Neural cell (in vitro differentiated cells): Measurements from ENCODE around the gene FRK. TPM values are rescaled to one million over a fixed set of nuclear protein-coding genes. Genes with fewer than 3 reads are reported as not detected.

Source experiments
- H2AFZ ChIP-seq: fragments of 200-600, 300-800 bp; sonication (generic), shearing (Covaris generic); 2 replicates; pipeline ENCODE4 v1.6.0; 2014; ENCODE audit warnings: low read depth, mild to moderate bottlenecking, antibody characterized with exemption, low read length, moderate library complexity
- H3F3A ChIP-seq: fragments of 200-600 bp; shearing (Covaris generic); 2 replicates; pipeline ENCODE4 v1.6.1; 2016; ENCODE audit warnings: mild to moderate bottlenecking, moderate library complexity, mixed read lengths, antibody characterized with exemption, low read length; ENCODE audit not compliant: insufficient read depth, poor library complexity, severe bottlenecking
- H3K27ac ChIP-seq: fragments of 200-600, 300-800 bp; sonication (generic), shearing (Covaris generic); 2 replicates; pipeline ENCODE4 v1.5.1; 2014; ENCODE audit warnings: mild to moderate bottlenecking, low read length, moderate library complexity
- H3K27me3 ChIP-seq: fragments of 300-800, 200-600 bp; sonication (generic), shearing (Covaris generic); 2 replicates; pipeline ENCODE4 v1.6.0; 2014; ENCODE audit warnings: mild to moderate bottlenecking, low read depth, low read length, moderate library complexity; ENCODE audit not compliant: insufficient read depth
- H3K36me3 ChIP-seq: fragments of 300-800, 200-600 bp; sonication (generic), shearing (Covaris generic); 2 replicates; pipeline ENCODE4 v1.5.1; 2014; ENCODE audit warnings: mild to moderate bottlenecking, antibody characterized with exemption, low read length, moderate library complexity; ENCODE audit not compliant: insufficient read depth
- H3K4me2 ChIP-seq: fragments of 300-800, 200-600 bp; sonication (generic), shearing (Covaris generic); 2 replicates; pipeline ENCODE4 v1.6.0; 2014; ENCODE audit warnings: mild to moderate bottlenecking, low read length
- H3K4me3 ChIP-seq: fragments of 300-800, 200-600 bp; sonication (generic), shearing (Covaris generic); 2 replicates; pipeline ENCODE4 v1.5.1; 2014; ENCODE audit warnings: mild to moderate bottlenecking, low read length, moderate library complexity
- H3K79me2 ChIP-seq: fragments of 200-600 bp; shearing (Covaris generic); replicated peaks from 2 replicates; pipeline ENCODE4 v1.6.0; 2014; ENCODE audit warnings: mild to moderate bottlenecking, low read length, moderate library complexity; ENCODE audit not compliant: insufficient read depth
- H3K9ac ChIP-seq: fragments of 300-800, 200-600 bp; sonication (generic), shearing (Covaris generic); 2 replicates; pipeline ENCODE4 v1.6.1; 2016; ENCODE audit warnings: mild to moderate bottlenecking, low read length, mixed read lengths
- H3K9me2 ChIP-seq: fragments of 200-600 bp; shearing (Covaris generic); 2 replicates; pipeline ENCODE4 v1.6.1; 2016; ENCODE audit warnings: mild to moderate bottlenecking, low read length, mixed read lengths; ENCODE audit not compliant: insufficient read depth
- H3K9me3 ChIP-seq: fragments of 200-600, 300-800 bp; sonication (generic), shearing (Covaris generic); 2 replicates; pipeline ENCODE4 v1.6.1; 2016; ENCODE audit warnings: mild to moderate bottlenecking, mixed run types, low read length, moderate library complexity, mixed read lengths
- H4K20me1 ChIP-seq: fragments of 200-600 bp; shearing (Covaris generic); 2 replicates; pipeline ENCODE4 v1.6.1; 2016; ENCODE audit warnings: mild to moderate bottlenecking, mixed run types; ENCODE audit not compliant: insufficient read depth
- CTCF ChIP-seq: fragments of 450-650 bp; IDR thresholded peaks from 2 replicates; pipeline ENCODE4 v1.5.1; 2014; ENCODE audit warnings: antibody characterized with exemption, mild to moderate bottlenecking, moderate library complexity; ENCODE audit not compliant: poor library complexity, severe bottlenecking
- EP300 ChIP-seq: fragments of 450-650 bp; conservative IDR thresholded peaks from 2 replicates; pipeline ENCODE4 v1.6.1; 2014; ENCODE audit warnings: antibody characterized with exemption, mild to moderate bottlenecking, moderate library complexity; ENCODE audit not compliant: poor library complexity, severe bottlenecking
- EZH2 ChIP-seq: fragments of 200-600, 300-800 bp; shearing (Covaris generic), sonication (generic); IDR thresholded peaks from 2 replicates; pipeline ENCODE4 v1.6.1; 2014; ENCODE audit warnings: antibody characterized with exemption, low read length, borderline replicate concordance, mild to moderate bottlenecking; ENCODE audit not compliant: insufficient read depth, poor library complexity, severe bottlenecking
- MXI1 ChIP-seq: fragments of 450-650 bp; conservative IDR thresholded peaks from 2 replicates; pipeline ENCODE4 v1.6.1; 2014; ENCODE audit warnings: antibody characterized with exemption, mild to moderate bottlenecking; ENCODE audit not compliant: poor library complexity, severe bottlenecking
- POLR2AphosphoS5 ChIP-seq: IDR thresholded peaks from 2 replicates; pipeline ENCODE4 v1.6.1; 2012
- RAD21 ChIP-seq: fragments of 450-650 bp; conservative IDR thresholded peaks from 2 replicates; pipeline ENCODE4 v1.6.1; 2014; ENCODE audit warnings: antibody characterized with exemption, mild to moderate bottlenecking, moderate library complexity
- REST ChIP-seq: IDR thresholded peaks from 2 replicates; pipeline ENCODE4 v1.6.1; 2012; ENCODE audit warnings: borderline replicate concordance
- SMC3 ChIP-seq: fragments of 450-650 bp; conservative IDR thresholded peaks from 2 replicates; pipeline ENCODE4 v1.6.1; 2014; ENCODE audit warnings: antibody characterized with exemption, mild to moderate bottlenecking, moderate library complexity; ENCODE audit not compliant: poor library complexity
- TAF1 ChIP-seq: IDR thresholded peaks from 2 replicates; pipeline ENCODE4 v1.6.1; 2012; ENCODE audit warnings: low read depth
- polyA plus RNA-seq: library from polyadenylated mRNA; depleted of rRNA; stranded (reverse); fragments of >200 nt; gene quantifications from 2 replicates; pipeline ENCODE4 v1.2.3, GENCODE V29; 2014

Gene FRK
- polyA plus RNA-seq, 1 donor from 2014 or later = not detected

- Histone ChIP-seq H3K9ac (no peak overlapping the region), H3K27me3 (no peaks in the 10 kb centered on the region), H3K36me3 (no peaks in the 10 kb centered on the region), H2AFZ (no peak overlapping the region), H3K27ac (no peak overlapping the region), H3K9me3 (no peaks in the 10 kb centered on the region), H3F3A (no peaks in the 10 kb centered on the region), H3K4me2 (no peak overlapping the region), H3K9me2 (no peaks in the 10 kb centered on the region), H4K20me1 (no peaks in the 10 kb centered on the region), H3K79me2 (no peaks in the 10 kb centered on the region), H3K4me3 (no peak overlapping the region)
- TF ChIP-seq POLR2AphosphoS5 = no peak
- no peak for TF ChIP-seq CTCF
- no peak for TF ChIP-seq SMC3
- TF ChIP-seq TAF1 = no peak
- TF ChIP-seq REST = no peak
- TF ChIP-seq EP300 = no peak
- no peak for TF ChIP-seq RAD21
- no peak for TF ChIP-seq MXI1
- TF ChIP-seq EZH2 = no peak
These were observed 74.7 kb downstream of the FRK start for GRCh38 chr6:115986026-115986425.

DNA sequence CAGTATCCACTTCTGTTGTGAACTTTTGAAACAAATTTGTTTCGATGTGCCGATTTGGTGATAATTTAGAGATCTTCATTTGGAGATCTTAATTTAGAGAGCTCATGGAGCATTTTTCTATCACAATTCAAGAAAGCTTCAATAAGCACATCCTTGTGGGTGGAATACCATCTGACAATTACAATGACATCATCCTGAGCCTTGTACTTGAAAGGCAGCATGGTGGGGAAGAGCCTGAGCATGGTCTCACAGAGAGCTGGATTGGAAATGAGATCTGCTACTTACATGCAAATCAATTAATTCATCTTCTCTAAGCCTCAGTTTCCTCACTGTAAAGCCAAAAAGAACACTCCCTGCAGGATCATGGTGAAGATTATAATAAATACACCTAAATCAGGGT is 75.9 kb downstream of the FRK start:
- no peak overlapping the region for H3K4me2 ChIP-seq
- H3K9me3 ChIP-seq = no peaks in the 10 kb centered on the region

More for the DNA sequence above, 75.9 kb downstream of the FRK start:
- TF ChIP-seq POLR2AphosphoS5 (no peak), RAD21 (no peak), EZH2 (no peak), REST (no peak), CTCF (no peak), TAF1 (no peak), EP300 (no peak)
- Histone ChIP-seq H3F3A (no peaks in the 10 kb centered on the region), H3K9ac (no peak overlapping the region), H2AFZ (no peak overlapping the region), H3K27me3 (no peaks in the 10 kb centered on the region), H3K9me2 (no peaks in the 10 kb centered on the region), H3K4me3 (no peak overlapping the region), H3K27ac (no peak overlapping the region), H4K20me1 (no peaks in the 10 kb centered on the region), H3K36me3 (no peaks in the 10 kb centered on the region), H3K79me2 (no peaks in the 10 kb centered on the region)
